Thyroid gland (tissue), 4 donors: Measurements from ENCODE around the gene PLEKHA1. TPM values are rescaled to one million over a fixed set of nuclear protein-coding genes. Genes with fewer than 3 reads are reported as not detected.

Experiments used
- DNase-seq, 2 donors: peaks; one replicate each; pipeline ENCODE4 v3.0.0-alpha.2; 2019
- H3K27ac ChIP-seq, 3 donors: fragments of 200-600 bp; sonication (generic); 1 replicate in 2 of 3; 2 replicates in 1 of 3; pipeline ENCODE4 v1.5.1; 2016 to 2019; ENCODE audit warnings: mild to moderate bottlenecking in 1 of 3, moderate library complexity in 1 of 3
- H3K27me3 ChIP-seq: fragments of 200-600 bp; sonication (generic); one replicate; pipeline ENCODE4 v1.5.1; 2019
- H3K36me3 ChIP-seq, 2 donors: fragments of 200-600 bp; sonication (generic); one replicate each; pipeline ENCODE4 v1.5.1; 2016 to 2019
- H3K4me1 ChIP-seq, 2 donors: fragments of 200-600 bp; sonication (generic); one replicate each; pipeline ENCODE4 v1.5.1; 2017 to 2019
- H3K4me3 ChIP-seq, 3 donors: fragments of 200-600 bp; sonication (generic); replicated peaks in 1 of 3; 1 replicate in 2 of 3; 2 replicates in 1 of 3; pipeline ENCODE4 v1.5.1; 2016; ENCODE audit warnings: mild to moderate bottlenecking in 1 of 3
- H3K9me3 ChIP-seq: fragments of 200-600 bp; sonication (generic); one replicate; pipeline ENCODE4 v1.5.1; 2017
- POLR2A ChIP-seq, 2 donors: fragments of 450-650 bp; IDR thresholded peaks; one replicate each; pipeline ENCODE4 v1.6.1; 2017; ENCODE audit warnings: antibody characterized with exemption in 2 of 2, mild to moderate bottlenecking in 2 of 2, moderate library complexity in 1 of 2
- WGBS, 2 donors: methylation state at CpG; one replicate each; pipeline ENCODE4 v1.1.5; 2017; 5-methylcytosine and 5-hydroxymethylcytosine counted together
- intact Hi-C: fragments of 100-400 bp; cut with DNase I; formaldehyde crosslinking; loops from one replicate; pipeline ENCODE4 v1.15.1; 2023
- total RNA-seq, 4 donors: library from RNA; depleted of rRNA; stranded (reverse); fragments of >200 nt; gene quantifications; one replicate each; pipeline ENCODE4 v1.2.3, GENCODE V29; 2016
- TF ChIP-seq, protein P1 (sequence below), 6 experiments: fragments of 200-600 bp in 3 of 6; fragments of 450-650 bp in 3 of 6; sonication (generic) in 3 of 6; IDR thresholded peaks; one replicate each; pipeline ENCODE4 v1.5.1; 2016 to 2019; ENCODE audit warnings: antibody characterized with exemption in 6 of 6, mild to moderate bottlenecking in 2 of 6, inconsistent platforms in 1 of 6, moderate library complexity in 1 of 6

The PLEKHA1 gene
- total RNA-seq, 4 donors from 2014 or later, result 39.3 to 50.9 (median 45.6) TPM

DNA sequence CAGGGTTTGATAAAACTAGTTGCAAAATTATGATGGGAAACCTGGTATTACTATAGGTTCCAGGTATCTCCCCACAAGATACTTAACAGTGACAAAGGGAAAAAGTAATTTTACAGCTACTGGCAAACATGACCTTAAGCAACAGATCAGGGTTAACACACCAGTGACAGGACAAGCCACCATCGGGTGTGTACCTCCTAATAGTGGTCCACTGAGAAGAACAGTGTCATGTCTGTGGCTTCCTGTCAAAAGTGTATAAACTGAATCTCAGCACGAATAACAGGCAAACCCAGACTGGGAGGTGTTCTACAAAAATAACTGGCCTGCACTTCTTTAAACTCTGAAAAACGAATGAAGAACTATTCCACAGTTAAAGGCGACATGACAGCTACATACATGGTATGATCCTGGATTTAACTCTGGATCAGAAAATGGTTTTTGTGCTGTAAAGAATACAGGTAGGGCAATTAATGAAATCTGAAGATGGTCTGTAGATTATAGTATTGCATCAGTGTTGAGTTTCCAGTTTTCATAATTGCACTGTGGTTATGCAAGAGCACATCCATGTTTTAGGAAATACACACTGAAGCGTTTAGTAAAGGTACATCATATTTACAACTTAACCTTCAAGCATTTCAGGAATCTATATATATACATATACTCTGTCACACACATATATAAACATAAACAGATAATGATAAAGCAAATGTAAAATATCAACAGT lies 47.9 kb downstream of the PLEKHA1 start:
- no peak for DNase-seq
- Histone ChIP-seq H3K9me3 (no peaks in the 10 kb centered on the region), H3K4me1 (no peaks in the 10 kb centered on the region), H3K27me3 (no peaks in the 10 kb centered on the region), H3K36me3 (peaks cover 0 to 6% of the 10 kb centered on the region in 2 donors), H3K4me3 (no peak overlapping the region), H3K27ac (no peak overlapping the region)
- TF ChIP-seq, protein P1, sequence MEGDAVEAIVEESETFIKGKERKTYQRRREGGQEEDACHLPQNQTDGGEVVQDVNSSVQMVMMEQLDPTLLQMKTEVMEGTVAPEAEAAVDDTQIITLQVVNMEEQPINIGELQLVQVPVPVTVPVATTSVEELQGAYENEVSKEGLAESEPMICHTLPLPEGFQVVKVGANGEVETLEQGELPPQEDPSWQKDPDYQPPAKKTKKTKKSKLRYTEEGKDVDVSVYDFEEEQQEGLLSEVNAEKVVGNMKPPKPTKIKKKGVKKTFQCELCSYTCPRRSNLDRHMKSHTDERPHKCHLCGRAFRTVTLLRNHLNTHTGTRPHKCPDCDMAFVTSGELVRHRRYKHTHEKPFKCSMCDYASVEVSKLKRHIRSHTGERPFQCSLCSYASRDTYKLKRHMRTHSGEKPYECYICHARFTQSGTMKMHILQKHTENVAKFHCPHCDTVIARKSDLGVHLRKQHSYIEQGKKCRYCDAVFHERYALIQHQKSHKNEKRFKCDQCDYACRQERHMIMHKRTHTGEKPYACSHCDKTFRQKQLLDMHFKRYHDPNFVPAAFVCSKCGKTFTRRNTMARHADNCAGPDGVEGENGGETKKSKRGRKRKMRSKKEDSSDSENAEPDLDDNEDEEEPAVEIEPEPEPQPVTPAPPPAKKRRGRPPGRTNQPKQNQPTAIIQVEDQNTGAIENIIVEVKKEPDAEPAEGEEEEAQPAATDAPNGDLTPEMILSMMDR (IDR thresholded peaks at IDR 0.05), result no peak
- no peak for TF ChIP-seq POLR2A (IDR thresholded peaks at IDR 0.05)
- WGBS, 2 donors, result 83 to 89% methylated on average over 5 of the region's 5 CpGs
- intact Hi-C loops, result loop anchor here (5.0 kb wide), 1 partner anchor 40 kb away; no protein-coding TSS in a partner anchor

DNA sequence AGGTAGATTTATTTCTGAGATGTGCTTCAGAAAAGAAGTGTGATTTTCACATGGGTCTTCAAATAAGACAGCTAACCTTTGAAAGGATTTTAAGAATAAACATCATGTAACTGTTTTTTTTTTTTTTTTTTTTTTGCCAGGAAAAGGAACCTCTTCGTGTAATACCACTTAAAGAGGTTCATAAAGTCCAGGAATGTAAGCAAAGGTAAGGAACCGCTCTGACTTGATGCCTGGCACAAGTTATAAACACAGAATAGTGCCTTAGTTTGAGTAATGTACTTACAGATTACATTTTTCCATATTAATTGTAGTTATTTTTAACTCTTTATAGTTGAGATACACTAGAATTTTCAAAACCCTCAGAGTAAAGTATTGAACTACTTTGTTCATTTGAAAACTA lies 49.6 kb downstream of the PLEKHA1 start:
- TF ChIP-seq, protein P1 (IDR thresholded peaks at IDR 0.05), result no peak
- no peak for TF ChIP-seq POLR2A (IDR thresholded peaks at IDR 0.05)
- peaks cover 0 to 5% of the 10 kb centered on the region in 2 donors for H3K4me1 ChIP-seq

DNA sequence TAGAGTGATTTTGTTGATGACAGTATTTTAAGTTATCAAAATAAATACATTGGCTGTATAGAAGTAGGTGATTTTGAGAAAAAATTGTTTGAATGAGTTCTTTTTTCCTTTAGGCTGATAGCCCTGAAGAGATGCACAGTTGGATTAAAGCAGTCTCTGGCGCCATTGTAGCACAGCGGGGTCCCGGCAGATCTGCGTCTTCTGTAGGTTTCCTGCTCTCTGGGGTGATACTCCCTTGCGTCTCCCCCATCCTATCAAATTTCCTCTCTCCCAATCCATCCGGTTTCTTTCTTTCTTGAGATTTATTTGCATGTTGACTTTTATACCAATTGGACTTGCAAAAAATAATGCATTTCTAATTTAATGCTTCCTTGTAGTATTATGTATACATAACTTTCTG lies 52.3 kb downstream of the PLEKHA1 start:
- no peak overlapping the region for H3K27ac ChIP-seq
- H3K27me3 ChIP-seq, result no peaks in the 10 kb centered on the region
- WGBS, 2 donors, result 93 to 95% methylated on average over 6 of the region's 6 CpGs
- no peaks in the 10 kb centered on the region for H3K36me3 ChIP-seq
- no peak overlapping the region for H3K4me3 ChIP-seq
- peaks cover 4 to 11% of the 10 kb centered on the region in 2 donors for H3K4me1 ChIP-seq
- no peaks in the 10 kb centered on the region for H3K9me3 ChIP-seq
- intact Hi-C loops, result no loop called here
- TF ChIP-seq, protein P1 (IDR thresholded peaks at IDR 0.05), result no peak
- TF ChIP-seq POLR2A (IDR thresholded peaks at IDR 0.05), result no peak
- DNase-seq, result no peak

More for the DNA sequence above, 49.6 kb downstream of the PLEKHA1 start:
- no peak overlapping the region for H3K4me3 ChIP-seq
- H3K9me3 ChIP-seq, result no peaks in the 10 kb centered on the region
- DNase-seq, result no peak
- no peaks in the 10 kb centered on the region for H3K27me3 ChIP-seq
- H3K36me3 ChIP-seq, result peaks cover 0 to 6% of the 10 kb centered on the region in 2 donors
- intact Hi-C loops, result loop anchor here (5.0 kb wide), 1 partner anchor 42 kb away; no protein-coding TSS in a partner anchor
- no peak overlapping the region for H3K27ac ChIP-seq
- WGBS, 2 donors, result 88 to 92% methylated on average over 2 of the region's 2 CpGs

DNA sequence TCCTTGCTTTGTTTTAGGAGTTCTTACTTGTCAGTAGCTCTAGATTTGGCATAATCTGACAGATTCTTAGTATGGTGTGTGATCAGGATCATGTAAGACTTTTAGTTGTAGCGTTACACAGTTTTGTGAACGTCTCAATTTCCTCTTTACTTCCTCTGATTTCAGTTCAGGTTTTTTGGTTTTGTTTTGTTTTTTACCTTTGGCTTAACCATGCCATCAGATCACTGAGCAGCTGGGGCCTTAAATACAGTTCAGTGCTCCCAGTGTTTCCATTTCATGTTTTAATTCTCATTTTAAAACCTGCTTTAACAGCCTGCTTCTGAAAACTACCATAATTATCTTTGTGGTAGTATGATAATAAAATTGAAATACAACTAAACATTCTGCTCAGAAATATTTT lies 52.8 kb downstream of the PLEKHA1 start:
- DNase-seq, result no peak
- H3K27me3 ChIP-seq, result no peaks in the 10 kb centered on the region
- peaks cover 4 to 11% of the 10 kb centered on the region in 2 donors for H3K4me1 ChIP-seq
- H3K4me3 ChIP-seq, result no peak overlapping the region
- H3K36me3 ChIP-seq, result no peaks in the 10 kb centered on the region
- TF ChIP-seq POLR2A (IDR thresholded peaks at IDR 0.05), result no peak
- TF ChIP-seq, protein P1 (IDR thresholded peaks at IDR 0.05), result no peak
- no peak overlapping the region for H3K27ac ChIP-seq
- 69 to 70% methylated on average over 2 of the region's 2 CpGs for WGBS, 2 donors
- H3K9me3 ChIP-seq, result no peaks in the 10 kb centered on the region
- intact Hi-C loops, result no loop called here

DNA sequence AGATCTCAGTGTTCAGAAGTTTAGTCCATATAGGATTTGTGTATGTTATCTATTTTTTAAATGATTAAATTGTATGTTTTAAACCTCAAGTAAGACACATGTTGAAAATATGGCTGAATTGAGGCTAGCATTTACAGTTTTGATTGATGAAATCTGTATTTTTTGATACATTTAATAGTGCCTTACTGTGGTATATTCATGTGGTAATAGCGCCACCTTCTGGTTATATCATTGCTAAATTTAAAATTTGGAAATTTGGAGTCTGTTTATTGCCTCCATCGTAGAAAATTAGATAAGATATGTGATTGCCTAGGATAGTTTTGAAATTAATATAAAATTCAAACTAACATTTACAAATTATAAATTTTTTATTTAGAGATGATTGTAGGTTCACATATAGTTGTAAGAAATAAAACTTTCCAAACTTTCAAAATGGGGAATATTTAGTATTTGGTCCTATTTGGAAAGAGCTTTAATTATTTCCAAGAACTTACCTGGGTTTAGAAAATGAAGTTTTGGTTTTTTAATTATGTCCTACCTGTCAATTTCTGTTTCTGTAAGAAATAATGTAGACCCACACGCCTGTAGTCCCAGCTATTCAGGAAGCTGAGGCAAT lies 60.8 kb downstream of the PLEKHA1 start:
- no peak overlapping the region for H3K27ac ChIP-seq

More for the DNA sequence above, 60.8 kb downstream of the PLEKHA1 start:
- H3K4me3 ChIP-seq, result no peak overlapping the region
- no peak for DNase-seq
- H3K27me3 ChIP-seq, result no peaks in the 10 kb centered on the region
- intact Hi-C loops, result loop anchor here (5.0 kb wide), 1 partner anchor 127 kb away; the partner anchor contains the start of gene DMBT1
- TF ChIP-seq, protein P1 (IDR thresholded peaks at IDR 0.05), result peak; percentile 30 to 80 (median 66)
- TF ChIP-seq POLR2A (IDR thresholded peaks at IDR 0.05), result no peak
- H3K4me1 ChIP-seq, result no peaks in the 10 kb centered on the region
- no peaks in the 10 kb centered on the region for H3K9me3 ChIP-seq
- no peaks in the 10 kb centered on the region for H3K36me3 ChIP-seq
- 37 to 39% methylated on average over 3 of the region's 3 CpGs for WGBS, 2 donors
